CD4-positive, alpha-beta T cell treated with Interleukin-2 at 100 ng/mL for 4 hours (primary cell): ENCODE measurements around the gene TPRX2.
A peak's percentile ranks its signal among the peaks of the same experiment; 100 is the strongest.
"Not testable (repeated sequence)": the region's sequence is repeated elsewhere in the genome, so short reads cannot be mapped to it uniquely, and the experiment has no call there.

Source experiments
- DNase-seq: peaks from one replicate; pipeline ENCODE4 v3.0.0-alpha.2; 2020; ENCODE audit warnings: low spot score

TPRX2 gene

GRCh38 chr19:47861630-47862029 lies 2.6 kb downstream of the TPRX2 start:
- DNase-seq = no peak

- peak; percentile 72 for DNase-seq
Measured at GRCh38 chr19:47863514-47863936, 4.5 kb downstream of the TPRX2 start.

DNA sequence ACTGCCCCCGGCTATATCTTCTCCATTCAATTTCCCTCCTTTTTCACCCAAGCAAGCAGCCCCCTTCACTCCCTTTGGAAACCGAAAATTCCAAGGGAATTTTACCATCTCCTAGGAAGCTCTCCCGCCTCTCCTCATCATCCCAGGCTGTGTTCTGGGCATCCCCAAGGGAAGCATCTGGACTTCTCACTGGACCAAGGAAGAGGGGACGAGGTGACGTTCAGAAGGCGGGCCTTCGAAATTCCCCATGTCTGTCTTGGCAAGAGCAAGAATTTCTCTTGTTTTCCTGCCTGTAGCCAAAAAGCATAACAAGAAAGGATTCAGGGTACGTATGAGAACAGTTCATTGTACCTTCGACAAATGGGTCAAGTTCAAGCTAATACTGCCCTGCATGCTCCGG lies 6.1 kb downstream of the TPRX2 start:
- no peak for DNase-seq

DNA sequence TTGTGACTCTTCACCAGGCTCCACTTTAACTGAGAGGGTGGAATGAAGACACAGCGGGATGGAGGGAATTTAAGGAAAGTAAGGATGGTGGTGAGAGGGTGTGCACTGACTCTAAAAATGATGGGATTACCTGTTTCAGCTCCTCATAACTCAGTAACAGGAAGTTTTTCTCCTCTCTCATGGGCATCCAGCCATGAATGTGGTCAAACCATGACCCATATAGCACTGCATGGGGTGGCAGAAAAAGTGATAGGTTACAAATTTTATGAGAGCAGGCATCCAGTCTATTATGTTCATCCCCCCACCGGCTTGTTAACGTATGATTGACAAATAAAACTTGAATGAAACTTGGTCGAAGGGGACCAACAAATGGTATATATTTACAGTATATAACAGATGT lies 19.9 kb downstream of the TPRX2 start:
- no peak for DNase-seq

- not testable (repeated sequence) for DNase-seq
Measured at GRCh38 chr19:47879385-47879784, 20.4 kb downstream of the TPRX2 start.

DNA sequence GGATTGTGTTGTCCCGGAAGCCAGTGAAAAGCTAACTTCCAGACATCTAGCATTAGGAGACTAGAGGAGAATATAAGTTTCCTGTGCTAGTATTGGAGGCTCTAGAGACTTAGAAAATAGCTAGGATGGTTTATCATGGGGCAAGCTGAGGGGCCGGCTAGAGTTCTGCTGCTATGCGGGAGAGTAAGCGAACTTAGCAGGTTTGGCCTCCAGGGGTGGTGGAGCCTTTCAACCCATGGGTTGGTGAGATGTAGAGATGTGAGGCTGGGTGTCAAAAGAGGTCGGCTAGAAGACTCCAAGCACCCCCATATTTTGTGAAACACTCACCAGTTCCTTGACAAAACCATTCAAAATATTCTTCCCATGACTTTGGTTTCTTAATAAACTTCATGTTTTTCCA lies 22.7 kb downstream of the TPRX2 start:
- no peak for DNase-seq

GRCh38 chr19:47882890-47883289 lies 23.9 kb downstream of the TPRX2 start:
- DNase-seq = no peak

- no peak for DNase-seq
Measured at GRCh38 chr19:47885067-47885463, 26.0 kb downstream of the TPRX2 start.

GRCh38 chr19:47886010-47886559 lies 27.1 kb downstream of the TPRX2 start, which contains the start of gene SULT2A1:
Gene SULT2A1 (minus strand): TSS chr19:47886315. CDS start chr19:47886257, 58 bp downstream.
- no peak for DNase-seq

GRCh38 chr19:47890865-47891621 lies 32.0 kb downstream of the TPRX2 start:
- no peak for DNase-seq

GRCh38 chr19:47891622-47891922 lies 32.5 kb downstream of the TPRX2 start:
- no peak for DNase-seq

GRCh38 chr19:47891923-47892666 lies 33.1 kb downstream of the TPRX2 start:
- DNase-seq = no peak

DNA sequence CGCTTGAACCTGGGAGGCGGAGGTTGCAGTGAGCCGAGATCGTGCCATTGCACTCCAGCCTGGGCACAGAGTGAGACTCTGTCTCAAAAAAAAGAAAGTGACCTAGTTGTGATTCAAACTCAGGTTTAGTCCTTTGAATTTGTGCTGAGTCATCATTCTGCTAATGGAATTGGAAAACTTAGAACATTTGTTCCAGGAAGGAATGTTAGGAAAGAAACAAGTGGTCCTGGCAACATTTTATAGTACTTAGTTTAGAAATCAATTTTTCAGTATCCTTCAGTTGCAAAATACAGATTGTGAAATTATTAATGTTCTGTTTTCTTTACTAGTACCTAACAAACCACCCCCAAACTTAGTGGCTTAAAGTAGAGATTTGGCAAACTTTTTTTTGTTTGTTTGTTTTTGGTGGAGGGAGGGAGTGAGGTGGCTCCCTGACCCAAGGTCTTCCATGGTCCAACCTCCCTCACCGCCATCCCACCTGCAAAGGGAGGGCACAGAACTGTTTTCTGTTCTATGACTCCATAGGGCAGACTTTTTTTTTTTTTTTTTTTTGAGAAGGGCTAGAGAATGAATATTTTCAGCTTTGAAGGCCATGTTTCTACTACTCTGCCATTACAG lies 36.2 kb downstream of the TPRX2 start:
- no peak for DNase-seq

DNA sequence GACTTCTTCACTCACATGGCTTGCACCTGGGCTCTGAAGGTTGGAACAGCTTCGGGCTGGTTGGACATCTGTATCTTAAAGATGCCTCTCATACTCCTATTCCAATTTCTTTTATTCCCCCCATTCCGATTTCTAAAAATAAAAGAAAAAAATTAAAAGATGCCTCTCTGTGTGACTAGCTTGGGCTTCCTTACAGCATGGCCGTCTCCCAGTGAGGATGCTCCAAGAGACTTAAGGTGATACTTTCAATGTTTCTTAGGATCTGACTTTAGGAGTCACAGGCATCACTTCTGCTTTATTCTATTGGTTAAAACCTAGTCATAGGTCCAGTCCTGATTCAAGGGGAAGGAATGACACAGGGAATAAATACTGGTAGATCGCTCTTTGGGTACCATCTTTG lies 37.0 kb downstream of the TPRX2 start:
- no peak for DNase-seq

DNA sequence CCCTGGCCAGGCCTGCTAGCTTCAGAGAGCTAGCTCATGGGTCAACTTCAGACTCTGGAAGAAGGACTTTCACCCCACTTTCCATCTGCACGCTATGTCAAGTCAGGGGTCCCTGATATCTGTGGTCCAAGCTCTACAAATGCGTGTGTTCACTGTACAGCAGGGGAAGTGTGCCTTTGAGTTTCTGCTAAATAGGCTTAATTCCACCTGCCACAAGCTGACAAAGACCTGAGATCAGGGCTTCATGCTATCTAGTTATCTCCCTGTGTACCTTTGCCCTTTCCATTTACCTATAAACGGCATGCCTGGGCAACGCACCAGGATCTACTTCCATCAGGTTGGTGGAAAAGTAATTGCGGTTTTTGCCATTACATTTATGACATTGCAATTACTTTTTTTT lies 37.7 kb downstream of the TPRX2 start:
- no peak for DNase-seq

DNA sequence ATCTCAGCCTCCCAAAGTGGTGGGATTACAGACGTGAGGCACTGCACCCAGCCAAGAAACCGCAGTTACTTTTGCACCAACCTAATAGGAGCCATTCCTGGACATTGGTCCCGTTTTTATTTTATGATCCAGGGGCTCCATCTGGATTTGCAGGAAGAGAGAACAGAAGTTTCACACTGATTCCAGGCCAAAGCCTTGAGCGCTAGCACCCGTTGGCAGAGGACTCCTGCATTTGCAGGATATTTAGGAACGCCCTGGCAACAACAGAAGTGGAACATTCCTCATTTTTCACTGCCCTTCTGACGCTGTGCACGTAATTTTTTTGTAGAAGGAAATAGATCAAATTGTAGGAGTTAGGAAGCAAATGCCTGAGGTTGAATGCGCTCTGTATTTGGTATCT lies 38.8 kb downstream of the TPRX2 start:
- no peak for DNase-seq

DNA sequence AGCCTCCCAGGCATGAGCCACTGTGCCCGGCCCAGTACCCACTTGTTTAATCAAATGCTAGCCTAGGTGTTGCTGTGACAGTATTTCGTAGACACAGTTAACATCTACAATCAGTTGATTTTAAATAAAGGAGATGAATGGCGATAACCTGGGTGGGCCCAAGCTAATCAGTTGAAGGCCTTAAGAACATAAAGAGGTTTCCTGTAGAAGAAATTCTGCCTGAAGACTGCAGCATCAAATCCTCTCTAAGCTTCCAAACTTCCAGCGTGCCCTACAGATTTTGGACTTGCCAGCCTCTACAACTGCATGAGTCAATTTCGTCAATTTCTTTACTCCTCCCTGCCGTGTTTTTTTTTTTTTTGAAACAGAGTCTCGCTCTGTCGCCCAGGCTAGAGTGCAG lies 40.3 kb downstream of the TPRX2 start:
- DNase-seq = no peak

DNA sequence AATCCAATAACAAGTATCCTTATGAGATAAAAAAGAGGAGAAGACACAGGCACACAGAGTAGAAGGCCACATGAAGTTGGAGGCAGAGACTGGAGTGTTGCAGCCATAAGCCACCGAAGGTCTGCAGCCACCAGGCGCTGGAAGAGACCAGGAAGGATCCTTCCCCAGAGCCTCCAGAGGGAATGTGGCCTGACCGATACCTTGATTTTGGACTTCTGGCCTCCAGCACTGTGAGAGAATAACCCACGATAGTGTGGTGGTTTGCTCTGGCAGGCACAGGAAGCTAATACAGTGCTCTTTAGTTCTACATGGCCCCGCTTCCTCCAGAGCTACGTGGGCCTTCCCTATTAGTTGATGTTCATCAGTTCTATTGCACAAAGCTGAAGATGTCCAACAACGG lies 42.3 kb downstream of the TPRX2 start:
- DNase-seq = no peak

- peak; percentile 87 for DNase-seq
Measured at GRCh38 chr19:47909350-47909749, 50.3 kb downstream of the TPRX2 start.

DNA sequence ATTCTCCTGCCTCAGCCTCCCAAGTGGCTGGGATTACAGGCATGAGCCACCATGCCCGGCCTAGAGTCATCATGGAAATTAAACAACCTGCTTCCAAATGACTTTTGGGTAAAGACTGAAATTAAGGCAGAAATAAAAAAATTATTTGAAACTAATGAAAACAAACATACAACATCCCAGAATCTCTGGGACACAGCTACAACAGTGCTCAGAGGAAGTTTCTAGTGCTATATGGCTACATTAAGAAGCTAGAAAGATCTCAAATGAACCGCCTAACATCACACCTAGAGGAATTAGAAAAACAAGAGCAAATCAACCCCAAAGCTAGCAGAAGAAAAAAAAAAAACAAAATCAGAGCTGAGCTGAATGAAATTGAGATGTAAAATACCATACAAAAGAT lies 51.2 kb downstream of the TPRX2 start:
- DNase-seq = not testable (repeated sequence)
